ENCODE results near the gene NNT.
"Not testable (repeated sequence)": the region's sequence is repeated elsewhere in the genome, so short reads cannot be mapped to it uniquely, and the experiment has no call there.

The NNT gene

GRCh38 chr5:43631182-43631910 lies 28.4 kb downstream of the NNT start:
- no peak for DNase-seq

- no peak for DNase-seq
Measured at GRCh38 chr5:43634621-43635020, 31.6 kb downstream of the NNT start.

GRCh38 chr5:43635374-43635773 lies 32.4 kb downstream of the NNT start:
- no peak for DNase-seq

- no peak for DNase-seq
Measured at GRCh38 chr5:43636076-43636475, 33.1 kb downstream of the NNT start.

GRCh38 chr5:43637416-43637815 lies 34.4 kb downstream of the NNT start:
- no peak for DNase-seq

- DNase-seq = no peak
Measured at GRCh38 chr5:43638107-43638506, 35.1 kb downstream of the NNT start.

GRCh38 chr5:43638546-43638945 lies 35.6 kb downstream of the NNT start:
- DNase-seq = no peak

- no peak for DNase-seq
Measured at GRCh38 chr5:43639566-43639965, 36.6 kb downstream of the NNT start.

GRCh38 chr5:43642428-43642827 lies 39.4 kb downstream of the NNT start:
- no peak for DNase-seq

- DNase-seq = no peak
Measured at GRCh38 chr5:43643327-43643726, 40.3 kb downstream of the NNT start.

- no peak for DNase-seq
Measured at GRCh38 chr5:43643750-43644149, 40.8 kb downstream of the NNT start.

GRCh38 chr5:43646992-43647391 lies 44.0 kb downstream of the NNT start:
- DNase-seq = no peak

- no peak for DNase-seq
Measured at GRCh38 chr5:43647789-43648188, 44.8 kb downstream of the NNT start.

GRCh38 chr5:43648499-43649124 lies 45.6 kb downstream of the NNT start:
- no peak for DNase-seq

GRCh38 chr5:43649256-43649655 lies 46.3 kb downstream of the NNT start:
- DNase-seq = no peak

GRCh38 chr5:43652537-43653302 lies 49.7 kb downstream of the NNT start:
- no peak for DNase-seq

- no peak for DNase-seq
Measured at GRCh38 chr5:43658509-43658908, 55.5 kb downstream of the NNT start.

GRCh38 chr5:43659075-43659474 lies 56.1 kb downstream of the NNT start:
- DNase-seq = no peak

GRCh38 chr5:43661102-43661501 lies 58.1 kb downstream of the NNT start:
- DNase-seq = no peak

- DNase-seq = no peak
Measured at GRCh38 chr5:43663916-43664315, 60.9 kb downstream of the NNT start.

- DNase-seq = no peak
Measured at GRCh38 chr5:43664501-43665040, 61.6 kb downstream of the NNT start.

GRCh38 chr5:43665749-43666148 lies 62.8 kb downstream of the NNT start:
- peak; percentile 13 for DNase-seq

- not testable (repeated sequence) for DNase-seq
Measured at GRCh38 chr5:43666728-43667127, 63.7 kb downstream of the NNT start.

GRCh38 chr5:43667379-43667778 lies 64.4 kb downstream of the NNT start:
- DNase-seq = not testable (repeated sequence)

Data from activated gamma-delta T cell (primary cell).